GM12878 (cell line): Measurements from ENCODE around the gene TCF7L1.

ENCODE experiments used
- CBFB ChIP-seq: IDR thresholded peaks from 2 replicates; pipeline ENCODE4 v1.6.1; 2016; ENCODE audit warnings: antibody characterized with exemption, low read depth
- CREB1 ChIP-seq: IDR thresholded peaks from 2 replicates; pipeline ENCODE4 v1.6.1; 2012; ENCODE audit warnings: low read depth, mild to moderate bottlenecking, inconsistent platforms
- EP300 ChIP-seq, 2 experiments: fragments of 150-350 bp in 1 of 2; IDR thresholded peaks; 2 replicates each; pipeline ENCODE4 v1.6.1; 2011 to 2012; ENCODE audit warnings: low read depth in 2 of 2, low read length in 2 of 2, borderline replicate concordance in 1 of 2, improper control_type of control experiment in 1 of 2, inconsistent platforms in 1 of 2; ENCODE audit not compliant: control insufficient read depth in 1 of 2
- KDM1A ChIP-seq: fragments of 200-600 bp; sonication (generic); IDR thresholded peaks from 2 replicates; pipeline ENCODE4 v1.6.1; 2016; ENCODE audit warnings: borderline replicate concordance
- POLR2AphosphoS5 ChIP-seq: IDR thresholded peaks from 2 replicates; pipeline ENCODE4 v1.6.1; 2011; ENCODE audit warnings: mild to moderate bottlenecking, low read length, inconsistent platforms

GRCh38 chr2:85291425-85292023 is 158.3 kb downstream of the TCF7L1 start:
- TF ChIP-seq CREB1 (no peak), POLR2AphosphoS5 (no peak), CBFB (no peak), KDM1A (no peak), EP300 (IDR thresholded peaks at IDR 0.05; ENCODE audit: borderline replicate concordance in 1 of 2, control insufficient read depth in 1 of 2, low read depth in 2 of 2, low read length in 2 of 2) (no peak)
